HepG2 (cell line): Measurements from ENCODE around the gene ZNF597. TPM values are rescaled to one million over a fixed set of nuclear protein-coding genes. Genes with fewer than 3 reads are reported as not detected.

Experiments used
- HMGXB3 ChIP-seq: sonication (generic); formaldehyde crosslinking; IDR thresholded peaks from 2 replicates; pipeline ENCODE4 v1.4.0; 2020; ENCODE audit warnings: missing genetic modification reagents, borderline replicate concordance
- RBM22 ChIP-seq: fragments of 200-400 bp; formaldehyde crosslinking; optimal IDR thresholded peaks from 2 replicates; pipeline ENCODE3; 2017; ENCODE audit warnings: mild to moderate bottlenecking, low read length, moderate library complexity
- SCMH1 ChIP-seq: sonication (generic); formaldehyde crosslinking; IDR thresholded peaks from 2 replicates; pipeline ENCODE4 v1.9.0; 2021; ENCODE audit warnings: missing genetic modification reagents, mild to moderate bottlenecking, borderline replicate concordance
- SOX6 ChIP-seq, 2 experiments: fragments of 450-650 bp in 1 of 2; sonication (generic) in 1 of 2; formaldehyde crosslinking in 1 of 2; IDR thresholded peaks; 2 replicates each; pipeline versions ENCODE4 v1.4.0 to v1.6.1; 2017 to 2020; ENCODE audit warnings: antibody characterized with exemption in 1 of 2, mild to moderate bottlenecking in 1 of 2, missing genetic modification reagents in 1 of 2
- ZNF205 ChIP-seq: IDR thresholded peaks from 2 replicates; pipeline ENCODE4 v1.6.1; 2018; ENCODE audit warnings: missing biosample characterization, missing genetic modification reagents
- ZNF333 ChIP-seq: sonication (generic); formaldehyde crosslinking; IDR thresholded peaks from 2 replicates; pipeline ENCODE4 v1.4.0; 2020; ENCODE audit warnings: mild to moderate bottlenecking, missing genetic modification reagents, borderline replicate concordance
- ZNF557 ChIP-seq: sonication (generic); formaldehyde crosslinking; IDR thresholded peaks from 2 replicates; pipeline ENCODE4 v1.4.0; 2020; ENCODE audit warnings: missing genetic modification reagents
- ZNF678 ChIP-seq: sonication (generic); formaldehyde crosslinking; IDR thresholded peaks from 2 replicates; pipeline ENCODE4 v1.4.0; 2020; ENCODE audit warnings: mild to moderate bottlenecking, missing genetic modification reagents
- polyA plus RNA-seq, 8 experiments: library from polyadenylated mRNA; depleted of rRNA in 3 of 8; stranded (reverse) in 7 of 8; unstranded in 1 of 8; fragments of >200 nt; fragmentation: Illumina TruSeq in 4 of 8; extraction: Trizol in 4 of 8; gene quantifications; 2 replicates each; pipeline versions ENCODE4 v1.2.1 to v1.2.3, GENCODE V29; 2011 to 2016; ENCODE audit warnings: low read depth in 4 of 8, missing spikeins in 1 of 8, mixed read lengths in 1 of 8; ENCODE audit not compliant: insufficient read depth in 1 of 8
- total RNA-seq, 5 experiments: library from RNA; depleted of rRNA; stranded (reverse); fragments of >200 nt; fragmentation: Illumina TruSeq; extraction: Trizol; gene quantifications; 2 replicates each; pipeline ENCODE4 v1.2.3, GENCODE V29; 2016; ENCODE audit warnings: low read depth in 1 of 5
- TF ChIP-seq, protein P1 (sequence below): sonication (generic); formaldehyde crosslinking; IDR thresholded peaks from 2 replicates; pipeline ENCODE4 v1.5.0; 2020; ENCODE audit warnings: mild to moderate bottlenecking, missing genetic modification reagents, borderline replicate concordance
- TF ChIP-seq, protein P2 (sequence below): sonication (generic); formaldehyde crosslinking; IDR thresholded peaks from 2 replicates; pipeline ENCODE4 v1.5.1; 2020; ENCODE audit warnings: mild to moderate bottlenecking, moderate library complexity, missing genetic modification reagents
- TF ChIP-seq, protein P3 (sequence below): sonication (generic); formaldehyde crosslinking; IDR thresholded peaks from 2 replicates; pipeline ENCODE4 v1.4.0; 2020; ENCODE audit warnings: missing genetic modification reagents, borderline replicate concordance
- TF ChIP-seq, protein P4 (sequence below): sonication (generic); formaldehyde crosslinking; IDR thresholded peaks from 2 replicates; pipeline ENCODE4 v1.8.1; 2022; ENCODE audit warnings: mild to moderate bottlenecking, missing genetic modification reagents

ZNF597 gene
- total and polyA plus RNA-seq, 2 of the 13 experiments (the other 11 are each of a cell fraction or from before 2014, with no cell fraction given): 1.3 to 2.4 TPM

GRCh38 chr16:3458852-3459361 lies 15.6 kb upstream of the ZNF597 start (continued):
- TF ChIP-seq HMGXB3: no peak
- TF ChIP-seq ZNF205: no peak
- TF ChIP-seq RBM22: peak; percentile 59
- no peak for TF ChIP-seq ZNF333 (CRISPR knock-in tag)
- TF ChIP-seq, protein P1, sequence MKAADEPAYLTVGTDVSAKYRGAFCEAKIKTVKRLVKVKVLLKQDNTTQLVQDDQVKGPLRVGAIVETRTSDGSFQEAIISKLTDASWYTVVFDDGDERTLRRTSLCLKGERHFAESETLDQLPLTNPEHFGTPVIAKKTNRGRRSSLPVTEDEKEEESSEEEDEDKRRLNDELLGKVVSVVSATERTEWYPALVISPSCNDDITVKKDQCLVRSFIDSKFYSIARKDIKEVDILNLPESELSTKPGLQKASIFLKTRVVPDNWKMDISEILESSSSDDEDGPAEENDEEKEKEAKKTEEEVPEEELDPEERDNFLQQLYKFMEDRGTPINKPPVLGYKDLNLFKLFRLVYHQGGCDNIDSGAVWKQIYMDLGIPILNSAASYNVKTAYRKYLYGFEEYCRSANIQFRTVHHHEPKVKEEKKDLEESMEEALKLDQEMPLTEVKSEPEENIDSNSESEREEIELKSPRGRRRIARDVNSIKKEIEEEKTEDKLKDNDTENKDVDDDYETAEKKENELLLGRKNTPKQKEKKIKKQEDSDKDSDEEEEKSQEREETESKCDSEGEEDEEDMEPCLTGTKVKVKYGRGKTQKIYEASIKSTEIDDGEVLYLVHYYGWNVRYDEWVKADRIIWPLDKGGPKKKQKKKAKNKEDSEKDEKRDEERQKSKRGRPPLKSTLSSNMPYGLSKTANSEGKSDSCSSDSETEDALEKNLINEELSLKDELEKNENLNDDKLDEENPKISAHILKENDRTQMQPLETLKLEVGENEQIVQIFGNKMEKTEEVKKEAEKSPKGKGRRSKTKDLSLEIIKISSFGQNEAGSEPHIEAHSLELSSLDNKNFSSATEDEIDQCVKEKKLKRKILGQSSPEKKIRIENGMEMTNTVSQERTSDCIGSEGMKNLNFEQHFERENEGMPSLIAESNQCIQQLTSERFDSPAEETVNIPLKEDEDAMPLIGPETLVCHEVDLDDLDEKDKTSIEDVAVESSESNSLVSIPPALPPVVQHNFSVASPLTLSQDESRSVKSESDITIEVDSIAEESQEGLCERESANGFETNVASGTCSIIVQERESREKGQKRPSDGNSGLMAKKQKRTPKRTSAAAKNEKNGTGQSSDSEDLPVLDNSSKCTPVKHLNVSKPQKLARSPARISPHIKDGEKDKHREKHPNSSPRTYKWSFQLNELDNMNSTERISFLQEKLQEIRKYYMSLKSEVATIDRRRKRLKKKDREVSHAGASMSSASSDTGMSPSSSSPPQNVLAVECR (CRISPR knock-in tag): peak; percentile 40; the same call in 1 of the 2 replicates
- TF ChIP-seq, protein P2, sequence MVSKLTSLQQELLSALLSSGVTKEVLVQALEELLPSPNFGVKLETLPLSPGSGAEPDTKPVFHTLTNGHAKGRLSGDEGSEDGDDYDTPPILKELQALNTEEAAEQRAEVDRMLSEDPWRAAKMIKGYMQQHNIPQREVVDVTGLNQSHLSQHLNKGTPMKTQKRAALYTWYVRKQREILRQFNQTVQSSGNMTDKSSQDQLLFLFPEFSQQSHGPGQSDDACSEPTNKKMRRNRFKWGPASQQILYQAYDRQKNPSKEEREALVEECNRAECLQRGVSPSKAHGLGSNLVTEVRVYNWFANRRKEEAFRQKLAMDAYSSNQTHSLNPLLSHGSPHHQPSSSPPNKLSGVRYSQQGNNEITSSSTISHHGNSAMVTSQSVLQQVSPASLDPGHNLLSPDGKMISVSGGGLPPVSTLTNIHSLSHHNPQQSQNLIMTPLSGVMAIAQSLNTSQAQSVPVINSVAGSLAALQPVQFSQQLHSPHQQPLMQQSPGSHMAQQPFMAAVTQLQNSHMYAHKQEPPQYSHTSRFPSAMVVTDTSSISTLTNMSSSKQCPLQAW (CRISPR knock-in tag): peak; percentile 97
- TF ChIP-seq ZNF557 (CRISPR knock-in tag): no peak
- no peak for TF ChIP-seq SOX6 (IDR thresholded peaks at IDR 0.05)
- TF ChIP-seq SOX6 (CRISPR knock-in tag; IDR thresholded peaks at IDR 0.05): peak; percentile 34; the same call in 1 of the 2 replicates
- TF ChIP-seq, protein P3, sequence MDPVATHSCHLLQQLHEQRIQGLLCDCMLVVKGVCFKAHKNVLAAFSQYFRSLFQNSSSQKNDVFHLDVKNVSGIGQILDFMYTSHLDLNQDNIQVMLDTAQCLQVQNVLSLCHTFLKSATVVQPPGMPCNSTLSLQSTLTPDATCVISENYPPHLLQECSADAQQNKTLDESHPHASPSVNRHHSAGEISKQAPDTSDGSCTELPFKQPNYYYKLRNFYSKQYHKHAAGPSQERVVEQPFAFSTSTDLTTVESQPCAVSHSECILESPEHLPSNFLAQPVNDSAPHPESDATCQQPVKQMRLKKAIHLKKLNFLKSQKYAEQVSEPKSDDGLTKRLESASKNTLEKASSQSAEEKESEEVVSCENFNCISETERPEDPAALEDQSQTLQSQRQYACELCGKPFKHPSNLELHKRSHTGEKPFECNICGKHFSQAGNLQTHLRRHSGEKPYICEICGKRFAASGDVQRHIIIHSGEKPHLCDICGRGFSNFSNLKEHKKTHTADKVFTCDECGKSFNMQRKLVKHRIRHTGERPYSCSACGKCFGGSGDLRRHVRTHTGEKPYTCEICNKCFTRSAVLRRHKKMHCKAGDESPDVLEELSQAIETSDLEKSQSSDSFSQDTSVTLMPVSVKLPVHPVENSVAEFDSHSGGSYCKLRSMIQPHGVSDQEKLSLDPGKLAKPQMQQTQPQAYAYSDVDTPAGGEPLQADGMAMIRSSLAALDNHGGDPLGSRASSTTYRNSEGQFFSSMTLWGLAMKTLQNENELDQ (CRISPR knock-in tag): no peak
- TF ChIP-seq, protein P4, sequence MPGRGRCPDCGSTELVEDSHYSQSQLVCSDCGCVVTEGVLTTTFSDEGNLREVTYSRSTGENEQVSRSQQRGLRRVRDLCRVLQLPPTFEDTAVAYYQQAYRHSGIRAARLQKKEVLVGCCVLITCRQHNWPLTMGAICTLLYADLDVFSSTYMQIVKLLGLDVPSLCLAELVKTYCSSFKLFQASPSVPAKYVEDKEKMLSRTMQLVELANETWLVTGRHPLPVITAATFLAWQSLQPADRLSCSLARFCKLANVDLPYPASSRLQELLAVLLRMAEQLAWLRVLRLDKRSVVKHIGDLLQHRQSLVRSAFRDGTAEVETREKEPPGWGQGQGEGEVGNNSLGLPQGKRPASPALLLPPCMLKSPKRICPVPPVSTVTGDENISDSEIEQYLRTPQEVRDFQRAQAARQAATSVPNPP (CRISPR knock-in tag): no peak
- TF ChIP-seq SCMH1 (CRISPR knock-in tag): no peak
- 0 out of 2 replicates have a peak, but pooled peaks have one; percentile 42 for TF ChIP-seq ZNF678 (CRISPR knock-in tag)
